B cell (primary cell): ENCODE data around the gene ARTN. TPM values are rescaled to one million over a fixed set of nuclear protein-coding genes. Genes with fewer than 3 reads are reported as not detected.

Experiments
- ATAC-seq: fragments of 200-7000 bp; cut with Tn5 transposase; one replicate; pipeline ENCODE4 v1.10.0; 2021; ENCODE audit warnings: low read depth, mild to moderate bottlenecking, moderate number of reproducible peaks, moderate library complexity
- CTCF ChIA-PET: fragments of 350-600 bp; sonication (Branson Sonifier 250); formaldehyde crosslinking; loops from one replicate; lab custom pipeline; 2021; ENCODE audit warnings: antibody characterized with exemption, inconsistent platforms; lab: Charles Lee
- POLR2A ChIA-PET: fragments of 350-600 bp; sonication (Branson Sonifier 250); formaldehyde crosslinking; loops from one replicate; lab custom pipeline; 2021; ENCODE audit warnings: antibody characterized with exemption; lab: Charles Lee
- DNase-seq: peaks from one replicate; pipeline ENCODE4 v3.0.0; 2013
- H2AFZ ChIP-seq: 2 replicates; pipeline ENCODE4 v1.6.1; 2012; ENCODE audit warnings: mild to moderate bottlenecking, low read depth, low read length; ENCODE audit not compliant: insufficient read depth, poor library complexity, severe bottlenecking
- H3K27ac ChIP-seq, 2 donors: 1 replicate in 1 of 2; 2 replicates in 1 of 2; pipeline ENCODE4 v1.5.1; 2012 to 2013; ENCODE audit warnings: low read length in 2 of 2, mild to moderate bottlenecking in 2 of 2, moderate library complexity in 1 of 2
- H3K27me3 ChIP-seq, 4 experiments: fragments of 200-600 bp in 1 of 4; sonication (generic) in 1 of 4; replicated peaks in 1 of 4; 1 replicate in 2 of 4; 2 replicates in 2 of 4; pipeline versions ENCODE4 v1.6.1 to v1.7.0; 2013 to 2016; ENCODE audit warnings: low read length in 3 of 4, mild to moderate bottlenecking in 2 of 4, mixed read lengths in 1 of 4, moderate library complexity in 1 of 4; ENCODE audit not compliant: insufficient read depth in 4 of 4, control insufficient read depth in 3 of 4; ENCODE audit errors: control extremely low read depth in 1 of 4
- H3K36me3 ChIP-seq, 2 experiments: replicated peaks in 1 of 2; 1 replicate in 1 of 2; 2 replicates in 1 of 2; pipeline versions ENCODE4 v1.6.1 to v1.7.1; 2013; ENCODE audit warnings: low read length in 1 of 2; ENCODE audit not compliant: insufficient read depth in 2 of 2, control insufficient read depth in 1 of 2; ENCODE audit errors: control extremely low read depth in 1 of 2, extremely low read depth in 1 of 2
- H3K4me1 ChIP-seq, 2 donors: fragments of 200-600 bp in 1 of 2; sonication (generic) in 1 of 2; 1 replicate in 1 of 2; 2 replicates in 1 of 2; pipeline versions ENCODE4 v1.5.1 to v1.6.1; 2013 to 2017; ENCODE audit warnings: low read length in 2 of 2; ENCODE audit not compliant: control insufficient read depth in 2 of 2, insufficient read depth in 2 of 2
- H3K4me2 ChIP-seq: replicated peaks from 2 replicates; pipeline ENCODE3; 2012; ENCODE audit warnings: mild to moderate bottlenecking, low read depth, low read length; ENCODE audit not compliant: poor library complexity, severe bottlenecking
- H3K4me3 ChIP-seq, 5 experiments: fragments of 200-600 bp in 1 of 5; sonication (generic) in 1 of 5; 1 replicate in 3 of 5; 2 replicates in 2 of 5; pipeline versions ENCODE4 v1.5.1 to v1.7.0; 2011 to 2016; ENCODE audit warnings: low read length in 4 of 5, mild to moderate bottlenecking in 4 of 5, low read depth in 2 of 5, control low read depth in 1 of 5, moderate library complexity in 1 of 5; ENCODE audit not compliant: insufficient read depth in 1 of 5; ENCODE audit errors: control extremely low read depth in 1 of 5, extremely low read depth in 1 of 5
- H3K79me2 ChIP-seq: fragments of 200-600 bp; sonication (generic); one replicate; pipeline ENCODE4 v1.6.0; 2016; ENCODE audit warnings: low read length; ENCODE audit not compliant: control insufficient read depth, insufficient read depth
- H3K9ac ChIP-seq: fragments of 200-600 bp; sonication (generic); 2 replicates; pipeline ENCODE4 v1.6.1; 2017; ENCODE audit warnings: mild to moderate bottlenecking, low read length, moderate library complexity
- H3K9me3 ChIP-seq, 3 donors: one replicate each; pipeline versions ENCODE4 v1.6.1 to v1.7.1; 2013; ENCODE audit warnings: low read length in 2 of 3; ENCODE audit not compliant: control insufficient read depth in 2 of 3, insufficient read depth in 1 of 3; ENCODE audit errors: control extremely low read depth in 1 of 3
- H4K20me1 ChIP-seq: 2 replicates; pipeline ENCODE4 v1.6.0; 2012; ENCODE audit warnings: mild to moderate bottlenecking, low read length; ENCODE audit not compliant: insufficient read depth, control insufficient read depth, poor library complexity, severe bottlenecking
- H3K27ac Mint-ChIP-seq: one replicate; pipeline ENCODE4 v1.8.0; 2021; ENCODE audit warnings: mixed read lengths
- H3K27me3 Mint-ChIP-seq: one replicate; pipeline ENCODE4 v1.8.0; 2021; ENCODE audit warnings: mixed read lengths
- H3K4me1 Mint-ChIP-seq: one replicate; pipeline ENCODE4 v1.8.0; 2021; ENCODE audit warnings: mixed read lengths
- H3K4me3 Mint-ChIP-seq: one replicate; pipeline ENCODE4 v1.8.0; 2021; ENCODE audit warnings: mixed read lengths
- H3K9me3 Mint-ChIP-seq: one replicate; pipeline ENCODE4 v1.8.0; 2022; ENCODE audit warnings: mixed read lengths; ENCODE audit not compliant: insufficient read depth
- EZH2 ChIP-seq: IDR thresholded peaks from 2 replicates; pipeline ENCODE4 v1.6.1; 2012; ENCODE audit warnings: borderline replicate concordance, low read depth, mild to moderate bottlenecking, moderate library complexity, low read length; ENCODE audit not compliant: insufficient read depth, poor library complexity, severe bottlenecking
- WGBS: methylation state at CpG from one replicate; pipeline ENCODE4 v1.1.5; 2013; ENCODE audit warnings: missing lambda C conversion rate; ENCODE audit not compliant: insufficient coverage; 5-methylcytosine and 5-hydroxymethylcytosine counted together
- intact Hi-C: fragments of 100-400 bp; cut with micrococcal nuclease; formaldehyde crosslinking; loops from one replicate; pipeline ENCODE4 v1.10.0; 2022
- polyA plus RNA-seq: library from polyadenylated mRNA; depleted of rRNA; stranded (reverse); fragments of >200 nt; gene quantifications from 2 replicates; pipeline ENCODE4 v1.2.3, GENCODE V29; 2012
- total RNA-seq, 2 donors: library from RNA; stranded (reverse); fragments of 120-200 nt in 1 of 2; gene quantifications; 1 replicate in 1 of 2; 2 replicates in 1 of 2; pipeline versions ENCODE4 v1.2.3 to v1.2.4, GENCODE V29; 2013 to 2022
- TF ChIP-seq, protein P1 (sequence below): fragments of 200-600 bp; IDR thresholded peaks from one replicate; pipeline ENCODE4 v1.8.0; 2022; ENCODE audit warnings: antibody characterized with exemption, mild to moderate bottlenecking

The ARTN gene
- total and polyA plus RNA-seq, 2 donors (not counting 1 experiment from before 2014, with no cell fraction given): 0.13 to 0.64 TPM

DNA sequence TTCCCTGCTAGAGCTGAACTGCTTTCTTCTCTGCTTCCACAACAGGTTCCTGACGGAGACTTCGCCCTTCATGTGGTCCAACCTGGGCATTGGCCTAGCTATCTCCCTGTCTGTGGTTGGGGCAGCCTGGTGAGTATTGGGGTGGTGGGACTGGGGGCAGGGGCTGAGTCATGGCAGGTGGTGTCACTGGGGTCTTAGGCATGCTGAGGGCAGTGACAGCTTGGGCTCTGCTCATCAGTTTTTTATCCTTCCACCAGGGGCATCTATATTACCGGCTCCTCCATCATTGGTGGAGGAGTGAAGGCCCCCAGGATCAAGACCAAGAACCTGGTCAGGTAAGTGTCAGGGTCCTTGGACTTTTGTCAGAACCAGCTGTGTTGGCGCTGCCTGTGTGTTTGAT, 42.4 kb downstream of the ARTN start:
- H3K9me3 ChIP-seq: no peaks in the 10 kb centered on the region
- peak overlapping the region; percentile 91 for H3K9ac ChIP-seq
- peaks cover 0 to 33% of the 10 kb centered on the region in 2 experiments for H3K36me3 ChIP-seq
- H4K20me1 ChIP-seq: peaks cover 40% of the 10 kb centered on the region
- ATAC-seq (no peak), DNase-seq (no peak)
- H3K4me1 Mint-ChIP-seq: peaks cover 66% of the 10 kb centered on the region
- intact Hi-C loops: loop anchor here (10.0 kb wide), 2 partner anchors 271 to 1521 kb away; partner anchors contain the start of genes PPCS, ST3GAL3 and ZMYND12
- WGBS: 100% methylated on average over 1 of the region's 4 CpGs
- H3K9me3 Mint-ChIP-seq: no peaks in the 10 kb centered on the region
- no peak overlapping the region for H2AFZ ChIP-seq
- H3K4me3 ChIP-seq: peak overlapping the region; percentile 79 to 97 (median 89)
- no peak for TF ChIP-seq EZH2
- TF ChIP-seq, protein P1, sequence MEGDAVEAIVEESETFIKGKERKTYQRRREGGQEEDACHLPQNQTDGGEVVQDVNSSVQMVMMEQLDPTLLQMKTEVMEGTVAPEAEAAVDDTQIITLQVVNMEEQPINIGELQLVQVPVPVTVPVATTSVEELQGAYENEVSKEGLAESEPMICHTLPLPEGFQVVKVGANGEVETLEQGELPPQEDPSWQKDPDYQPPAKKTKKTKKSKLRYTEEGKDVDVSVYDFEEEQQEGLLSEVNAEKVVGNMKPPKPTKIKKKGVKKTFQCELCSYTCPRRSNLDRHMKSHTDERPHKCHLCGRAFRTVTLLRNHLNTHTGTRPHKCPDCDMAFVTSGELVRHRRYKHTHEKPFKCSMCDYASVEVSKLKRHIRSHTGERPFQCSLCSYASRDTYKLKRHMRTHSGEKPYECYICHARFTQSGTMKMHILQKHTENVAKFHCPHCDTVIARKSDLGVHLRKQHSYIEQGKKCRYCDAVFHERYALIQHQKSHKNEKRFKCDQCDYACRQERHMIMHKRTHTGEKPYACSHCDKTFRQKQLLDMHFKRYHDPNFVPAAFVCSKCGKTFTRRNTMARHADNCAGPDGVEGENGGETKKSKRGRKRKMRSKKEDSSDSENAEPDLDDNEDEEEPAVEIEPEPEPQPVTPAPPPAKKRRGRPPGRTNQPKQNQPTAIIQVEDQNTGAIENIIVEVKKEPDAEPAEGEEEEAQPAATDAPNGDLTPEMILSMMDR: no peak
- peaks cover 29% of the 10 kb centered on the region for H3K79me2 ChIP-seq
- no peaks in the 10 kb centered on the region for H3K27me3 ChIP-seq
- H3K27ac ChIP-seq: peak overlapping the region; percentile 89 to 96
- H3K27ac Mint-ChIP-seq: peak overlapping the region; percentile 97
- peaks cover 37 to 64% of the 10 kb centered on the region in 2 donors for H3K4me1 ChIP-seq
- H3K4me3 Mint-ChIP-seq: peak overlapping the region; percentile 97
- ChIA-PET POLR2A (interaction anchor here (1.1 to 1.2 kb wide), 2 partner anchors 14 to 698 kb away, joined by 3 read pairs; partner anchors contain the start of genes ARMH1 and TMEM53), CTCF (interaction anchor here (0.8 to 2.3 kb wide), 4 partner anchors 14 to 42 kb away, joined by 3 to 10 read pairs (median 5); partner anchors contain the start of gene IPO13)
- no peaks in the 10 kb centered on the region for H3K27me3 Mint-ChIP-seq
- H3K4me2 ChIP-seq: peak overlapping the region; percentile 95

- H3K36me3 ChIP-seq: peaks cover 0 to 32% of the 10 kb centered on the region in 2 experiments
- H3K27me3 ChIP-seq: no peaks in the 10 kb centered on the region
- peak overlapping the region; percentile 5 for H3K4me2 ChIP-seq
- no peak overlapping the region for H3K4me3 ChIP-seq
- H3K27ac ChIP-seq: no peak overlapping the region
- no peak for TF ChIP-seq EZH2
- TF ChIP-seq, protein P1: no peak
- DNase-seq (peak; percentile 5), ATAC-seq (no peak)
- Mint-ChIP-seq H3K4me3 (peak overlapping the region; percentile 97), H3K9me3 (no peaks in the 10 kb centered on the region), H3K27me3 (no peaks in the 10 kb centered on the region), H3K4me1 (peaks cover 69% of the 10 kb centered on the region), H3K27ac (peak overlapping the region; percentile 66)
- peaks cover 40% of the 10 kb centered on the region for H4K20me1 ChIP-seq
- H2AFZ ChIP-seq: no peak overlapping the region
- H3K9ac ChIP-seq: no peak overlapping the region
- over 99% methylated on average over 8 of the region's 8 CpGs for WGBS
- H3K9me3 ChIP-seq: no peaks in the 10 kb centered on the region
- intact Hi-C loops: loop anchor here (10.0 kb wide), 2 partner anchors 272 to 1522 kb away; partner anchors contain the start of genes PPCS, ST3GAL3 and ZMYND12
- ChIA-PET POLR2A (no interaction called here), CTCF (interaction anchor here (1.2 kb wide), 1 partner anchor 59 kb away, joined by 4 read pairs; no protein-coding TSS in a partner anchor)
- peaks cover 20% of the 10 kb centered on the region for H3K79me2 ChIP-seq
- H3K4me1 ChIP-seq: peaks cover 37 to 68% of the 10 kb centered on the region in 2 donors
Observed at GRCh38 chr1:43976890-43977289, 43.3 kb downstream of the ARTN start.
